ENCODE data around the gene LCN10. TPM values are rescaled to one million over a fixed set of nuclear protein-coding genes. Genes with fewer than 3 reads are reported as not detected.

LCN10 gene
- polyA plus RNA-seq, 4 donors, result 1.1 to 8.4 (median 4.7) TPM; not detected in 1

DNA sequence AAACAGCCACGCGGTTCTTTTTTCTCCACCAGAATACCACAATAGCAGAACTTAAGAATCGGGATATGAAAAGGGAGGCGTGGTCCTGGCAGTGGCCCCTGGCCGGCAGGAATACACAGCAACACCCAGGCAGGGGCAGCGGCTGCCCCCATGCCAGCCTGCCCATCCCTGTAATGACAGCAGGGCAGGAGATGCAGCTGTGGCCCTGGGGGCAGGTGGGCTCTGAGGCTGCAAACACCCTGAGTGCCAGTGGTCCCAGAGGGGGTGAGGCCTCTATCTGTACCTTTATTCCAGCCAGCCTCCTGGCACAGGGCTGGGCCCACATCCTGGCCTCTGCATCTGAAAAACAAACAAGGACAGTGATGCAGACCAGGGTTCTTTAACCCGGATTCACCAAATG is 18.0 kb downstream of the LCN10 start:
- FAIRE-seq (no peak), DNase-seq (no peak)
- 81 to 86% (median 85%) methylated on average over 7 of the region's 7 CpGs for WGBS, 3 donors
- no peaks in the 10 kb centered on the region for H3K27me3 ChIP-seq (ENCODE audit: control insufficient read depth in 3 of 3, insufficient read depth in 3 of 3, low read length in 3 of 3)
- H3K4me3 ChIP-seq (ENCODE audit: low read depth in 1 of 3, low read length in 3 of 3), result no peak overlapping the region
- peaks cover 10 to 73% (median 20%) of the 10 kb centered on the region in 3 donors for H3K36me3 ChIP-seq (ENCODE audit: control insufficient read depth in 3 of 3, insufficient read depth in 2 of 3, low read depth in 1 of 3, low read length in 3 of 3)
- H3K4me1 ChIP-seq (ENCODE audit: control insufficient read depth in 3 of 3, insufficient read depth in 2 of 3, low read depth in 1 of 3, low read length in 2 of 3), result peaks cover 0 to 60% (median 3%) of the 10 kb centered on the region in 3 donors
- no peak overlapping the region for H3K27ac ChIP-seq (ENCODE audit: low read depth in 1 of 3, low read length in 2 of 3)
- no peaks in the 10 kb centered on the region for H3K9me3 ChIP-seq (ENCODE audit: control insufficient read depth in 2 of 2, insufficient read depth in 1 of 2, low read depth in 1 of 2, low read length in 1 of 2)

DNA sequence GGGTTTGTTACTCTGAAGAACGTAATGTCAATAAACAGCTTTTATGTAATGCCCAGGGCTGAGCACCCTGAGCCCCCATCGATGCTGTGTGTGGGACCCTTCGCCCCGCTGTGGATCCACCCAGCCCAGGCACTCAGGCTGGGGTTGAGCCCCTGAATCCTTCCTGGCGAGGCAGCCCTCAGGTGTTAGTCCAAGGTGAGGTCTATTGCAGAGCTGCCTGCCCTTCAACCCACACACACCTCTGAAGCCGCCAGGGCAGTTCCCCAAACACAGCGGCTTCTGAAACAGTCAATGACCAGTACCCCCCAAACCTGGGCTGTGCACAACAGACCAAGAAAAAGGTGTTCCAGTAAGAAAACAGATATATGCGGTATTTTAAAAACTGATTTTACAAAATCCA is 18.8 kb downstream of the LCN10 start:
- H3K36me3 ChIP-seq (ENCODE audit: control insufficient read depth in 3 of 3, insufficient read depth in 2 of 3, low read depth in 1 of 3, low read length in 3 of 3), result peaks cover 10 to 72% (median 20%) of the 10 kb centered on the region in 3 donors
- H3K27me3 ChIP-seq (ENCODE audit: control insufficient read depth in 3 of 3, insufficient read depth in 3 of 3, low read length in 3 of 3), result no peaks in the 10 kb centered on the region
- DNase-seq (no peak), FAIRE-seq (no peak)
- H3K4me3 ChIP-seq (ENCODE audit: low read depth in 1 of 3, low read length in 3 of 3), result no peak overlapping the region
- no peaks in the 10 kb centered on the region for H3K9me3 ChIP-seq (ENCODE audit: control insufficient read depth in 2 of 2, insufficient read depth in 1 of 2, low read depth in 1 of 2, low read length in 1 of 2)
- peaks cover 0 to 60% (median 3%) of the 10 kb centered on the region in 3 donors for H3K4me1 ChIP-seq (ENCODE audit: control insufficient read depth in 3 of 3, insufficient read depth in 2 of 3, low read depth in 1 of 3, low read length in 2 of 3)
- H3K27ac ChIP-seq (ENCODE audit: low read depth in 1 of 3, low read length in 2 of 3), result no peak overlapping the region
- 92 to 94% (median 94%) methylated on average over 8 of the region's 8 CpGs for WGBS, 3 donors

DNA sequence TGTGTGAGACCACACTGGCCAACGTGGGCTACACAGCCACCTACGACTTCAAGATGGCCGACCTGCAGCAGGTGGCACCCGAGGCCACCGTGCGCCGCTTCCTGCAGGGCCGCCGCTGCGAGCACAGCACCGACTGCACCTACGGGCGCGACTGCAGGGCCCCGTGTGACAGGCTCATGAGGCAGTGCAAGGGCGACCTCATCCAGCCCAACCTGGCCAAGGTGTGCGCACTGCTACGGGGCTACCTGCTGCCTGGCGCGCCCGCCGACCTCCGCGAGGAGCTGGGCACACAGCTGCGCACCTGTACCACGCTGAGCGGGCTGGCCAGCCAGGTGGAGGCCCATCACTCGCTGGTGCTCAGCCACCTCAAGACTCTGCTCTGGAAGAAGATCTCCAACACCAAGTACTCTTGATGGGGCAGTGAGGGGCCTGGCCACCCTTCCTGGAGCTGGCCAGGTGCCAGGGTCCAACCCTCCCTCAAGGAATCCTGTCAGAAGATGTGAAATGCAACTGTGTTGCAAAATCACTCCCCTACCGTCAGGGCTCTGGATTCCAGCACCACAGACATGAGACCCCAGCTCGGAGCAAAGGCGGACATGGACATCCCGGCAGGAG is 19.3 kb downstream of the LCN10 start:
- H3K4me1 ChIP-seq (ENCODE audit: control insufficient read depth in 3 of 3, insufficient read depth in 2 of 3, low read depth in 1 of 3, low read length in 2 of 3), result peaks cover 0 to 57% (median 3%) of the 10 kb centered on the region in 3 donors
- no peaks in the 10 kb centered on the region for H3K27me3 ChIP-seq (ENCODE audit: control insufficient read depth in 3 of 3, insufficient read depth in 3 of 3, low read length in 3 of 3)
- H3K4me3 ChIP-seq (ENCODE audit: low read depth in 1 of 3, low read length in 3 of 3), result no peak overlapping the region
- no peak overlapping the region for H3K27ac ChIP-seq (ENCODE audit: low read depth in 1 of 3, low read length in 2 of 3)
- no peak for DNase-seq
- FAIRE-seq, result no peak
- H3K36me3 ChIP-seq (ENCODE audit: control insufficient read depth in 3 of 3, insufficient read depth in 2 of 3, low read depth in 1 of 3, low read length in 3 of 3), result peaks cover 10 to 71% (median 20%) of the 10 kb centered on the region in 3 donors
- 86 to 90% (median 89%) methylated on average over 22 to 32 of the region's 32 CpGs for WGBS, 3 donors
- no peaks in the 10 kb centered on the region for H3K9me3 ChIP-seq (ENCODE audit: control insufficient read depth in 2 of 2, insufficient read depth in 1 of 2, low read depth in 1 of 2, low read length in 1 of 2)

DNA sequence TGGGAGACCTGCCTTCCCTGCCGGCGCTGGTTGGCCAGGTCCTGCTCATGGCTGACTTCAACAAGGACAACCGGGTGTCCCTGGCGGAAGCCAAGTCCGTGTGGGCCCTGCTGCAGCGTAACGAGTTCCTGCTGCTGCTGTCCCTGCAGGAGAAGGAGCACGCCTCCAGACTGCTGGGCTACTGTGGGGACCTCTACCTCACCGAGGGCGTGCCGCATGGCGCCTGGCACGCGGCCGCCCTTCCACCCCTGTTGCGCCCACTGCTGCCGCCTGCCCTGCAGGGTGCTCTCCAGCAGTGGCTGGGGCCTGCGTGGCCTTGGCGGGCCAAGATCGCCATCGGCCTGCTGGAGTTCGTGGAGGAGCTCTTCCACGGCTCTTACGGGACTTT is 19.8 kb downstream of the LCN10 start:
- DNase-seq (no peak), FAIRE-seq (no peak)
- no peaks in the 10 kb centered on the region for H3K27me3 ChIP-seq (ENCODE audit: control insufficient read depth in 3 of 3, insufficient read depth in 3 of 3, low read length in 3 of 3)
- WGBS, 3 donors, result 82 to 88% (median 84%) methylated on average over 24 of the region's 24 CpGs
- H3K4me1 ChIP-seq (ENCODE audit: control insufficient read depth in 3 of 3, insufficient read depth in 2 of 3, low read depth in 1 of 3, low read length in 2 of 3), result peaks cover 0 to 57% (median 3%) of the 10 kb centered on the region in 3 donors
- H3K27ac ChIP-seq (ENCODE audit: low read depth in 1 of 3, low read length in 2 of 3), result no peak overlapping the region
- H3K9me3 ChIP-seq (ENCODE audit: control insufficient read depth in 2 of 2, insufficient read depth in 1 of 2, low read depth in 1 of 2, low read length in 1 of 2), result no peaks in the 10 kb centered on the region
- H3K4me3 ChIP-seq (ENCODE audit: low read depth in 1 of 3, low read length in 3 of 3), result no peak overlapping the region
- H3K36me3 ChIP-seq (ENCODE audit: control insufficient read depth in 3 of 3, insufficient read depth in 2 of 3, low read depth in 1 of 3, low read length in 3 of 3), result peaks cover 10 to 71% (median 20%) of the 10 kb centered on the region in 3 donors

DNA sequence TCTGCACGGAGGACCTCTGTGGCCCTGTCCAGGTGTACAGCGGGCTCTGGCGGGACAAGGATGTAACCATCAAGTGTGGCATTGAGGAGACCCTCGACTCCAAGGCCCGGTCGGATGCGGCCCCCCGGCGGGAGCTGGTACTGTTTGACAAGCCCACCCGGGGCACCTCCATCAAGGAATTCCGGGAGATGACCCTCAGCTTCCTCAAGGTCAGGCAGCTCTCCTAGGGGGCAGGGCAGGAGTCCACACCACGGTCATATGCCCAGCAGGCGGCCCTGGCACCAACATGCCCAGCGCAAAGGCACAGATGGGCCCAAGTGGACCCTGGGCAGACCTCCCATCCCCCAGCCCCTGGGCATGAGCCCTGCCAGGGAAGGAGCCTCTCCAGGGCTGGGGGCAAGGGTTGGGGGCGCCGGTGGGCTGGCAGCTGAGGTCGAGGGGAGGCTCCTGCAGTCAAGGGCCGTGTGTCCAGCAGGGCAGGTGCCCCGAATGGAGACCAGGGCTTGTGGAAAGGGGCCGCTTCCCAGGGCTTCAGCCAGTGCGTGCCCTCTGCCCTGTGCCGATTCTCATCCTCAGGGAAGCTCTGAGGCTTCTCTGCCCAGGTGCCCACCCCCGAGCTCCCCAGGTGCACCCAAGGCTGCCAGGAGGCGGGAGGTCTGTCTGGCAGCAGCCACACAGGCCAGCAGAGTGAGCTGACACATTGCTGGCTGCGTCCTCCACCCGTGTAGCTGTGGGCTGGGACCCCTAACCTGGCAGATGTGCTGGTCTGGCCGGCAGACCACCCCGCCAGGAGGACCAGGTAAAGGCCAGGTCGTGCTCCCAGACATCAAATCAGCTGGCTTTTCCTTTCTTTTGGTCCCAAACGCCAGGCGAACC is 20.4 kb downstream of the LCN10 start:
- H3K9me3 ChIP-seq (ENCODE audit: control insufficient read depth in 2 of 2, insufficient read depth in 1 of 2, low read depth in 1 of 2, low read length in 1 of 2), result no peaks in the 10 kb centered on the region
- no peak overlapping the region for H3K4me3 ChIP-seq (ENCODE audit: low read depth in 1 of 3, low read length in 3 of 3)
- 77 to 80% (median 77%) methylated on average over 28 to 31 of the region's 31 CpGs for WGBS, 3 donors
- peaks cover 0 to 57% (median 3%) of the 10 kb centered on the region in 3 donors for H3K4me1 ChIP-seq (ENCODE audit: control insufficient read depth in 3 of 3, insufficient read depth in 2 of 3, low read depth in 1 of 3, low read length in 2 of 3)
- H3K27ac ChIP-seq (ENCODE audit: low read depth in 1 of 3, low read length in 2 of 3), result no peak overlapping the region
- H3K36me3 ChIP-seq (ENCODE audit: control insufficient read depth in 3 of 3, insufficient read depth in 2 of 3, low read depth in 1 of 3, low read length in 3 of 3), result peaks cover 10 to 71% (median 20%) of the 10 kb centered on the region in 3 donors
- DNase-seq (no peak), FAIRE-seq (no peak)
- no peaks in the 10 kb centered on the region for H3K27me3 ChIP-seq (ENCODE audit: control insufficient read depth in 3 of 3, insufficient read depth in 3 of 3, low read length in 3 of 3)

DNA sequence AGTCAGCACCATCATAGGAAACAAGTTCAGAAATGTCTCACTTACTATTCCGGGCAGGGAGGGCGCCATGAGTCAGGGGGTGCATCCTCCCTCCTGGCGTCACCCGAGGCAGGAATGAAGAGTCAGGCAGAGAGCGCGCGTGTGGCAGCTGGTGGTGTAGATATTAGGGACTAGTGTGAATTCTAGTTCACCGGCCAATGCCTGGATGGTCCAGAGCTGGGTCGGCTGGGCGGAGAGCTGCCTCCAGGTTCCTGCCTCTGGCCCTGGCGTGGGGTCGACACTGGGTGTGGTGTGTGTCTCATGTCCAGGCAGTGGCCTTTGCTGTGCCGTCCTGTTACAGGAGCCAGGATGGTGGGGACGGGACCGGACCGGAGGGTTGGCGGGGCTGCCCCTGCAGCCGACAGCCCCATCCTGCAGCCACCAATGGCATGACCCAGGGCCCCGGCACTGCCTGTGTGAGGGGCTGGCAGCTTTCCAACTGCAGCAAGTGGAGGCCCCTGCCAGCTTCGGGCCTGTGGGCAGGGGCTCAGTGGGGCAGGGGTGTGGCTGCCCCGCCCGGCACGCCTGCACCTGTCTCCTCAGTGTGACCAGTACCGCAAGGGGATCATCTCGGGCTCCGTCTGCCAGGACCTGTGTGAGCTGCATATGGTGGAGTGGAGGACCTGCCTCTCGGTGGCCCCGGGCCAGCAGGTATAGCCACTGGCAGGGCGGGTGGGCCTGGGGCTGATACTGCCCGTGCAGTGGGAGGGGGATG is 21.2 kb downstream of the LCN10 start:
- DNase-seq, result no peak

DNA sequence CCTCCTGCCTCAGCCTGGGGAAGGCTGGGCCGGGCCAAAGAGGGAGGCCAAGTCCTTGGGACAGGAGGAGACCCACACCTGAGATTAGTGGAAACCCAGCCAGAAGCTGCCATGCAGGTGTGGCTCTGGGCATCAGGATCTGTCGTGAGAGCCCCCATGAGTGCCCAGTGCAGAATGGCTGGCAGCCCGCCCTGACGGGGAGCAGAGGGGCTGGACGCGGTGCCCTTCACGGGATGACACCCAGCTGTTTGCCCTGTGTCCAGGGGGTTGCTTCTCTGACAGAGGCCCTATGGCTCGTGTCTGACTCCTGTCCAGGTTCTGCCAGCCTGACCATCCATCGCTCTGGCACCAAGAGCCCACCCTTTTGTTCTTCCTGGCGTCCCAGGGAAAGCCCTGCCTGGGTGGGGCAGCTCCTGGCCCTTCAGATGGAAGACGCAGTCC is 21.8 kb downstream of the LCN10 start:
- Histone ChIP-seq H3K27ac (ENCODE audit: low read depth in 1 of 3, low read length in 2 of 3) (peak overlapping the region in 1 of 3 donors; percentile 37), H3K27me3 (ENCODE audit: control insufficient read depth in 3 of 3, insufficient read depth in 3 of 3, low read length in 3 of 3) (peaks cover 0 to 2% (median 0%) of the 10 kb centered on the region in 3 donors), H3K4me3 (ENCODE audit: low read depth in 1 of 3, low read length in 3 of 3) (no peak overlapping the region), H3K9me3 (ENCODE audit: control insufficient read depth in 2 of 2, insufficient read depth in 1 of 2, low read depth in 1 of 2, low read length in 1 of 2) (no peaks in the 10 kb centered on the region), H3K4me1 (ENCODE audit: control insufficient read depth in 3 of 3, insufficient read depth in 2 of 3, low read depth in 1 of 3, low read length in 2 of 3) (peaks cover 0 to 46% (median 0%) of the 10 kb centered on the region in 3 donors), H3K36me3 (ENCODE audit: control insufficient read depth in 3 of 3, insufficient read depth in 2 of 3, low read depth in 1 of 3, low read length in 3 of 3) (peaks cover 10 to 60% (median 20%) of the 10 kb centered on the region in 3 donors)
- WGBS, 3 donors, result 68 to 71% (median 69%) methylated on average over 11 of the region's 11 CpGs
- DNase-seq (no peak), FAIRE-seq (no peak)

More for the DNA sequence above, 21.2 kb downstream of the LCN10 start:
- H3K36me3 ChIP-seq (ENCODE audit: control insufficient read depth in 3 of 3, insufficient read depth in 2 of 3, low read depth in 1 of 3, low read length in 3 of 3), result peaks cover 10 to 66% (median 20%) of the 10 kb centered on the region in 3 donors
- no peak overlapping the region for H3K4me3 ChIP-seq (ENCODE audit: low read depth in 1 of 3, low read length in 3 of 3)
- H3K27ac ChIP-seq (ENCODE audit: low read depth in 1 of 3, low read length in 2 of 3), result no peak overlapping the region
- FAIRE-seq, result no peak
- 62 to 66% (median 62%) methylated on average over 29 to 30 of the region's 30 CpGs for WGBS, 3 donors
- no peaks in the 10 kb centered on the region for H3K9me3 ChIP-seq (ENCODE audit: control insufficient read depth in 2 of 2, insufficient read depth in 1 of 2, low read depth in 1 of 2, low read length in 1 of 2)
- H3K27me3 ChIP-seq (ENCODE audit: control insufficient read depth in 3 of 3, insufficient read depth in 3 of 3, low read length in 3 of 3), result peaks cover 0 to 2% (median 0%) of the 10 kb centered on the region in 3 donors
- peaks cover 0 to 52% (median 3%) of the 10 kb centered on the region in 3 donors for H3K4me1 ChIP-seq (ENCODE audit: control insufficient read depth in 3 of 3, insufficient read depth in 2 of 3, low read depth in 1 of 3, low read length in 2 of 3)
